ENCODE measurements around the gene PARM1. TPM values are rescaled to one million over a fixed set of nuclear protein-coding genes. Genes with fewer than 3 reads are reported as not detected.
A peak's percentile ranks its signal among the peaks of the same experiment; 100 is the strongest.

The PARM1 gene, protein sequence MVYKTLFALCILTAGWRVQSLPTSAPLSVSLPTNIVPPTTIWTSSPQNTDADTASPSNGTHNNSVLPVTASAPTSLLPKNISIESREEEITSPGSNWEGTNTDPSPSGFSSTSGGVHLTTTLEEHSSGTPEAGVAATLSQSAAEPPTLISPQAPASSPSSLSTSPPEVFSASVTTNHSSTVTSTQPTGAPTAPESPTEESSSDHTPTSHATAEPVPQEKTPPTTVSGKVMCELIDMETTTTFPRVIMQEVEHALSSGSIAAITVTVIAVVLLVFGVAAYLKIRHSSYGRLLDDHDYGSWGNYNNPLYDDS
- total RNA-seq (2014; rRNA removed; shearing (Covaris generic)) = 0.52 and 0.54 TPM in 2 replicates
- polyA plus RNA-seq (2014; cell fraction: nucleus; rRNA removed) = 0.05 and 0.13 TPM in 2 replicates

DNA sequence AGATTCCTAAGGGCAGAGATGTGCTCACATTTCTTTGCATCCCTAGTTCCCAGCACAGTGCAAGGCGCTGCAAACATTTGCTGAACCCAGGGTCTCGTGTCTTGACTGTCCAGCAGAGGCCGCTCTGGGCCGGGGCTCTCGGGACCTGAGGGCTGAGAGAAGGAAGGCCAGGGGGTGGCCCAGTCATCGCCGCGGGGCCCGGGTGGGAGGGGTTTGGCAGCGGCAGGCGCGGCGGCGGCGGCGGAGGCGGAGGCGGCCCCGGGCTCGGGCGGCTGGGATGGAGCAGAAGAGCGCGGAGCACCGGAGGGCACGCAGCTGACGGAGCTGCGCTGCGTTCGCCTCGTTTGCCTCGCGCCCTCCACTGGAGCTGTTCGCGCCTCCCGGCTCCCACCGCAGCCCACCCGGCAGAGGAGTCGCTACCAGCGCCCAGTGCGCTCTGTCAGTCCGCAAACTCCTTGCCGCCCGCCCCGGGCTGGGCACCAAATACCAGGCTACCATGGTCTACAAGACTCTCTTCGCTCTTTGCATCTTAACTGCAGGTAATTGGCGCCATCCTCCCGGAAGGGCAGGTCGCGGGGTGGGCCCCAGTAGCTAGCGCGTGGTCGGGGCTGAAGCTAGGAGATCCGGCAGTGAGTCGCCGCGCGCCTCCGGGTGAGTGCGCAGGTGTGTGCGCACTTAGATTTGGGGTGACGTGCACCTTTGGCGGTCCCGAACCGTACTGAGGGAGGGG is at the start of gene PARM1:
Gene PARM1 (plus strand): TSS at position 285 of the 730 bp plus-strand sequence. CDS start 212 bp downstream, at position 497.
- DNase-seq (ENCODE audit: extremely low read depth, low read depth) = peak; percentile 80

DNA sequence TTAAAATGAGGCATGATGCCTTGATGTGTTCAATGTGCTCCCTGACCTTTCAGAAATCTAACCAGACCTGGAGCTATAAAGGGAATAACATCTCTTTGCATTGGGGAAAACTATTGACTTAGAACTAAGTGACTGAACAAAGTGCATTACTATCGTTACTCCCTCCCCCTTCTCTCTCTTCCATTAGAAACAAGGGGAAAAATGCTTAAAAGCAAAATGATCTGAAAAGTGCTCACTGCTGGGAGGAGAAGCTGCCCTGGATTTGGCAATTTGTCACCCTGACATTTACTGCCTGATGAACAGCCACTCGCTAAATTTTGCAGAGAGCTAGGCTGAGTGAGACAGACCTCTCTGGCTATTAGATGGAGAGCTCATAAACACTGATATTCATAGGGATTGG is 48.6 kb upstream of the PARM1 start:
- DNase-seq (ENCODE audit: extremely low read depth, low read depth) = no peak

DNA sequence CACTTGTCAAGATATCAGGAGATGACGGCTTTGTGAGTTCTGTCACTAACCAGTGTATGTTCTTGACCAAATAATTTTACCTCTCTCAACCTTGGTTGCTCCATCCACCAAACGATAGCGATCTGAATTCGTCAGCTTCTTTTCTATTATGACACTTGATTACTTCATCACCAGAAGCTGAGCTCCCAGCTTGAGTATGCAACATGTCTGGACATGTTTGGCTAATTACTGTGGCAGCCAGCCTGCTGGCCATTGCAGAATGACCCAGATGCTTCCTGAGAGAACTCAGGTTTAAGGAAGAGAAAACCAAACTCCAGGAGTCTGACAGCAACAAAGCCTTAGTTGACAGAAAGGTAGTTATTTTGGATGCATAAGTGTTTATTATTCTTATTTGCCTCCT is 46.4 kb upstream of the PARM1 start:
- peak; percentile 5 for DNase-seq (ENCODE audit: extremely low read depth, low read depth)

- no peak for DNase-seq (ENCODE audit: extremely low read depth, low read depth)
Observed at GRCh38 chr4:74890341-74890740, 42.6 kb upstream of the PARM1 start.

DNA sequence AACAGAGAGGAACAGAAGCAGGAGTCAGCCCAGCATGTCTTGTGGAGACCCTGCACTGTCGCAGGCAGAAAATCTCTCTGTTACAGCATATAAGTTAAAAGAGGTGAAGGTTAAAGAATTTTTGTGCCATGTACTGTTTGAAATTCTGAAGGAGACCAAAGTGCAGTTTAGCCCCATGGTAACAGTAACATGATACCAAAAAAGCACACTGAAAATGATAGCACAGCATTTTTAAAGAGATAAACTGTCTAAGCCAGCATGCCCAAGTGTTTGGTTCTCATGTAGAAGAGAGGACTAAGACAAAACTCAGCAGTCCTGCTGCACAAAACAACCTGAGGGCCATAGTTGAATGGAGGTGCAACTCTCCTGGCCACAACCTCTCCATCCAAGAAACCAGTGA is 41.9 kb upstream of the PARM1 start:
- no peak for DNase-seq (ENCODE audit: extremely low read depth, low read depth)

DNA sequence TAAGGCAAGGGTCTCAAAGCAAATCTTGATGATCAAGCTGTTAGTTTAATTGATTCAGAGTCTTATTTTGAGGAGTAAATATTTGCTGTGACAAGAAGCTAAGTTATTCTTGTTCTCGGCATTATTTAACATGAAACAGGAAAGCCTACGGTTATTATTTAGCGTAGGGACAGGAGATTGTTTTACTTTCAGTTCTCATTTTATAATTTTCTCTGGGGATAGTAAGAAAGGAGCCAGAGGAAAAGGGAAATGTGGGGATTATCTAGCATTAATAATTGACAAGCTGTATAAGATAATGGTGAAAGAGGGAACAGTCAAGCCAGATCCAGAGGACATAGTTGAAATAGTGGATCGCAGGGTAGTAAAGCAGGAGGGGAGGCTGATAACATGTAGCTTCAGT is 39.7 kb upstream of the PARM1 start:
- DNase-seq (ENCODE audit: extremely low read depth, low read depth) = no peak

DNA sequence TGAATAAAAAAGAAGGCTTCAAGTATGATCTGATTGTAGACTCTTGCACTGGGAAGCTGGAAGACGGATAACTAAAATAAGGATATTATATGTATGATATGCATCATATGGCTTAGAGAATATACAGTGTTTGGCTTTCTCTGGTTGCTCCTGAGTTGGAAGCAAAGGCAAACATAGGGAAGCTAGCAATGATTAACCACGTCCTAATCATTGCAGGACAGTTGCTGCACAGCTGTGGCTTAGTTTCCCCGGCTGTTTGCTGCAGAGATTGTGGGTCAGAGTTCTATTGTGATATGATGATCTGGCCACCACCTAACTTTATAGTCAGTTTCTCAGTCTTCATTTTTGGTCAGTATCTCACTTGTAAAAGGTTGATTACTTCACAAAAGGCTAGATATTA is 36.3 kb upstream of the PARM1 start:
- no peak for DNase-seq (ENCODE audit: extremely low read depth, low read depth)

DNA sequence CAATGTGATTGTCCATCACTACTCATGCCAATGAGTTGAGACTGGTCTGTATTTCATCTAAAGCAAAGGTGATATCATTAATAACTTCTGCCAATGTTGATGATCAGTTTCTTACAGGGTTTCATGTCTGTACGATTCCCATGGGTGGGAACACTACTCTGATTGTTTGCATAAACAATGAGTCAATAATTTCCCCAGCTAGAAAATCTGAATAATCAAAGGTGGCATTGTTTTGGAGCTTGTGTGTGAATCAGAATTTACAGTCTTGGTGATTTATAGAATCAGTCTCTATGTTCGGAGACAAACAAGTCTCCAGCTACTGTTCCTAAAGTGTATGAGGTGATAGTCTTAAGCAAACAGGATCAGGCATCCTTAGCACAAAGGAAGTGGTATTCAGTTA is 35.5 kb upstream of the PARM1 start:
- DNase-seq (ENCODE audit: extremely low read depth, low read depth) = no peak

DNA sequence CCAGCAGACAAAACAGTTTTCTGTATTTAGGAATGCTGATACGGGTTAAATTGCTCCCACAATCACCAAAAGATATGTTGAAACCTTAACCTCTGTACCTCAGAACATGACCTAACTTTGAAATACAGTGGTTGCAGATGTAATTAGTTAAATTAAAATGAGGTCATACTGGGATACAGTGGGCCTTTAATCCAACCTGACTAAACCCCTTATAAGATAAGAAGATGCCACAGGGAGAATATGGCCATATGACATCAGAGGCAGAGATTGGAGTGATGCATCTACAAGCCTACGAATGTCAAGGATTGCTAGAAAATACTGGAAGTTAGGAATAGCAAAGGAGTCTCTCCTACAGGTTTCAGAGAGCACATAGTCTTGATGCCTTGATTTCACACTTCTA is 32.1 kb upstream of the PARM1 start:
- no peak for DNase-seq (ENCODE audit: extremely low read depth, low read depth)

DNA sequence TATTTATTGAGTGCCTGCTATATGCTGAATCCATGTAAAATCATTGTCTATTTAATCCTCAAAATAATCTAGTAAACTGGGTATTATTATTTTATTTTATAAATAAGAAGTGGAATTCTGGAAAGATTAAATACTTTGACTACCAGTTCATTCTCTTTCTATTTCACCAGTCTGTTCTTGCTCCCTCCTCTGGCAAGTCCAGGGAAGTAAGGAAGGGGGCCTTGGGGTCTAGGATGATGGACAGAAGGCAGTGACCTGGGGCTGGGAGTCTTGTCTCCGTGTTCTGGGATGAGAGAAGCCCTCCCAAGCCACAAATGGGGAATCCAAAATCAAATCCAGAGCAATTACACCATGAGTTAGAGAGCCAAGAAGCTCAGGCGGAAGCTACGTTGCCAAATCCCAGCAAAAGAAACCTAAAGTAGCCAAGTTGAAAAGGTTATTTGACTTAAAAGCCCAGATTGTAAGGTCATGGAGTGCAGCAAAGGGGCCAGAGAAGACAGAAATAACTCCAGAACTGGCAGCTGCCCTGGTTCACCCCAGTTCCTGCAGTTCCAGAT is 28.3 kb upstream of the PARM1 start:
- DNase-seq (ENCODE audit: extremely low read depth, low read depth) = no peak

DNA sequence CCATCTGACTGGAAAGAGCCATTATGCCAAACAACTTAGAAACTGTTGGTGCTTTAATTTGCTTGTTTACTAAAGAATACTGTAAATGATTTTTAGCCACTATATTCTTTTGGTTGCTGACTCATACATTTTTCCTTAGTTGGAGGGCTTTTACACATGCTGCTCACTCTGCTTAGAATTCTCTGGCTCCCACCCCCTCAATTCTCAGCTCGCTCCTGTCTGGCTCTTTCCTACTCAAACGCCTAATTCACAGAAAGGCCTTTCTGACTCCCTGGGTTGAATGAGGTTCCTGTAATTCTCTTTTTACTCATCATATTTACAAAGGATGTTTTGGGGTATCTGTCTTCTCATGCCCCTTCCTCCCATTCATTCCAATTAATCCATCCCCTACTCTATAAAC is 26.1 kb upstream of the PARM1 start:
- DNase-seq (ENCODE audit: extremely low read depth, low read depth) = no peak

DNA sequence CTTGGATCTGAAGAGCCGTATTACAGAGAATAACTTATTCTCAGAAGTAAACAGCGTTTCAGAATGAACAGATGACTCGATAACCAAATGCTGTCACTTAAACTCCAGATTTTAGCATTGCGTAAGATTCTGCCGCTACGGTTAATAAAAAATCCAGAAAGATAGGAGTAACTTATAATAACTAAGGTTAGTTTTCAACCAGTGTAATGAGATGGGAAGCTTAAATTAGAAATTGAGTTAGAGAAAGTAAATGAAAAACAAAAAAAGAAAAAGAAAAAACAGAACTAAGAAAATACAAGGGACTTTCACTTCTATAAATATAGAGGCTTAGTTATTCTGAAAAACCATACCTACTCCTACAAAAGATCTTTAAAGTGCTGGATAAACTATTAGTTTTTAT is 13.1 kb upstream of the PARM1 start:
- no peak for DNase-seq (ENCODE audit: extremely low read depth, low read depth)

DNA sequence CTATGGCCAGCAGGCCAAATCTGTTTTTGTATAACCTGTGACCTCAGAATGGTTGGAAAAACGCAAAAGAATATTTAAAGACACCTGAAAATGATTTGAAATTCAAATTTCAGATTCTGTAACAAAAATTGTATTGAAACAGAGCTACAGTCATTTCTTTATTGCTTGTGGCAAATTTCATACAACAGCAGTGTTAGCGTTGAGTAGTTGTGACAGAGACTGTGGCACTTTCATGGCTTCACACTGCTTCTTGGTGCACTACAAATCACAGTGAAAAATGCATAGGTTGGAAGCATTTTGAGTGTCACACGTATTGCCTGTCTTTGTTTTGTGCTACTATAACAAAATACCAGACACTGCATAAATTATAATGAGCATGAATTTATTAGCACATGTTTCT is 12.2 kb upstream of the PARM1 start:
- no peak for DNase-seq (ENCODE audit: extremely low read depth, low read depth)

DNA sequence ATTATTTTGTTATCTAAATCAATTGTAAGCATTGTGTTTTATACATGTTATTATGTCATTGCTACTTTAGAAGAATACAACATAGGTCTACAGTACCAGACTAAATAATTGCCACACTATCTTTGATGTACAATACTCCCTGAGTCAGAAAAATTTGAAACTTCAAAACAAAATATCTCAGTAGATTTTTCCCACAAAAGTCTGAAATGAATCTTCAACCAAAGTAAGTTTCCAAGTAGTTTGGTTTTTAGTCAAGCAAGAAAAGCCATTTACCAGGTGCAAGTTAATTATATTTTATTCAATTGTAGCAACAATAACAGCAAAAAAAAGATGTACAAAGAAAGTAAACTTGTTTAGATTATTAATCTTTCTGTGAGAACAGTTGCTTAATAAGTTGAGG is 11.4 kb upstream of the PARM1 start:
- no peak for DNase-seq (ENCODE audit: extremely low read depth, low read depth)

DNA sequence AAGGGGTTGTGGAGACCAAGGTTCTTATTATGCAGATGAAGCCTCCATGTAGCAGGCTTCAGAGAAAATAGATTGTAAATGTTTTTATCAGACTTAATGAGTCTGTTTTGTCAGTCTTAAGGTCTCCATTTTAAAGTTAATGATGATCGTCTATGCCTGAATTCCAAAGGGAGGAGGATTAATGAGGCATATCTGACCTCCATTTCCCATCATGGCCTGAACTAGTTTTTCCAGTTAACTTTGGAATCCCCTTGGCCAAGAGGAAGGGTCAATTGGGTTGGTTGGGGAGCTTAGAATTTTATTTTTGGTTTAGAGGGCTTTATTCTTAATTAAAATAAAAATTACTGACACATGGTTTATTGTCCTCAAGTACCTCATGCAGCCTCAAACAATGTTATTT is 6.9 kb upstream of the PARM1 start:
- no peak for DNase-seq (ENCODE audit: extremely low read depth, low read depth)

GRCh38 chr4:74930162-74930561 is 2.8 kb upstream of the PARM1 start:
- no peak for DNase-seq (ENCODE audit: extremely low read depth, low read depth)

GRCh38 chr4:74931376-74931775 is 1.5 kb upstream of the PARM1 start:
- DNase-seq (ENCODE audit: extremely low read depth, low read depth) = no peak

DNA sequence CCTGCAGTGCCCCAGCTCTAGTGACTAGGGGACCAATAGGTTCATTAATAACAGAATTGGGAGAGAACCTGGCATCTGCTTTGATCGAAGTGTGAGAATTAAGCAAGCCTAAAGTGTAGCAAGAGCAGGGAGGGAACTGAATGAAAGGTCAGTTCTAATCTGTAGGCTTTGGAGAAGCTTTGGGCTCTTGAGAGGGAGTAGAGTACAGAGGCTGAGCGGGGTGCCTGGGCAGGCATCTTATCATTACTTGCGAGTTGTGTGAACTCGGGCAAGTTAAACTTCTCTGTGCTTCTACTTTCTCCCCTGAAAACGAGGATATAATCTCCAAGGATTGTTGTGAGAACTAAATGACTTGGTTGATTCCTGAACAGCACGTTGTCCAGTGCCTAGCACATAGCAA is 906 bp upstream of the PARM1 start:
- DNase-seq (ENCODE audit: extremely low read depth, low read depth) = no peak

- DNase-seq (ENCODE audit: extremely low read depth, low read depth) = no peak
Observed at GRCh38 chr4:74933562-74934015, 673 bp downstream of the PARM1 start.

- DNase-seq (ENCODE audit: extremely low read depth, low read depth) = no peak
Observed at GRCh38 chr4:74934016-74934831, 1.3 kb downstream of the PARM1 start.

- DNase-seq (ENCODE audit: extremely low read depth, low read depth) = no peak
Observed at GRCh38 chr4:74934888-74935287, 2.0 kb downstream of the PARM1 start.

Data from NCI-H460 (cell line).